DOHH2 (cell line): ENCODE data around the gene RBP4.
"Not testable (repeated sequence)": the region's sequence is repeated elsewhere in the genome, so short reads cannot be mapped to it uniquely, and the experiment has no call there.

Source experiments
- H3F3A ChIP-seq: fragments of 200-600 bp; sonication (generic), shearing (Covaris generic); 2 replicates; pipeline ENCODE4 v1.6.0; 2016; ENCODE audit warnings: antibody characterized with exemption, mild to moderate bottlenecking; ENCODE audit not compliant: control insufficient read depth, insufficient read depth
- H3K27ac ChIP-seq: fragments of 200-600 bp; sonication (generic); 2 replicates; pipeline ENCODE4 v1.5.1; 2014; ENCODE audit warnings: low read depth, mild to moderate bottlenecking, low read length, moderate library complexity
- H3K27me3 ChIP-seq: fragments of 200-600 bp; sonication (generic); 2 replicates; pipeline ENCODE4 v1.6.1; 2014; ENCODE audit warnings: mild to moderate bottlenecking, low read length, mixed read lengths; ENCODE audit not compliant: control insufficient read depth
- H3K36me3 ChIP-seq: fragments of 200-600 bp; sonication (generic); 2 replicates; pipeline ENCODE4 v1.6.1; 2014; ENCODE audit warnings: mild to moderate bottlenecking, low read length, moderate library complexity, mixed read lengths; ENCODE audit not compliant: control insufficient read depth
- H3K4me1 ChIP-seq: fragments of 200-600 bp; sonication (generic); 2 replicates; pipeline ENCODE4 v1.6.1; 2014; ENCODE audit warnings: mild to moderate bottlenecking, low read length, mixed read lengths; ENCODE audit not compliant: control insufficient read depth
- H3K4me2 ChIP-seq: fragments of 200-600 bp; sonication (generic); 2 replicates; pipeline ENCODE4 v1.6.0; 2014; ENCODE audit warnings: mild to moderate bottlenecking, low read length, moderate library complexity
- H3K4me3 ChIP-seq: fragments of 200-600 bp; sonication (generic); 2 replicates; pipeline ENCODE4 v1.5.1; 2014; ENCODE audit warnings: mild to moderate bottlenecking, low read length, mixed read lengths
- H3K79me2 ChIP-seq: fragments of 200-600 bp; sonication (generic); 2 replicates; pipeline ENCODE4 v1.6.1; 2014; ENCODE audit warnings: mild to moderate bottlenecking, low read length, mixed read lengths; ENCODE audit not compliant: control insufficient read depth
- H3K9me2 ChIP-seq: fragments of 200-600 bp; sonication (generic); replicated peaks from 2 replicates; pipeline ENCODE4 v1.6.1; 2014; ENCODE audit warnings: mild to moderate bottlenecking, low read length, mixed read lengths; ENCODE audit not compliant: control insufficient read depth
- H3K9me3 ChIP-seq: fragments of 200-600 bp; sonication (generic); 2 replicates; pipeline ENCODE4 v1.6.1; 2014; ENCODE audit warnings: antibody characterized with exemption, low read length, mixed read lengths; ENCODE audit not compliant: control insufficient read depth, insufficient read depth
- H4K20me1 ChIP-seq: fragments of 200-600 bp; sonication (generic); 2 replicates; pipeline ENCODE4 v1.6.0; 2014; ENCODE audit warnings: low read depth, mild to moderate bottlenecking, antibody characterized with exemption, low read length, moderate library complexity; ENCODE audit not compliant: control insufficient read depth, insufficient read depth
- CTCF ChIP-seq: fragments of 200-600 bp; sonication (generic); IDR thresholded peaks from one replicate; pipeline ENCODE4 v1.5.1; 2014; ENCODE audit warnings: antibody characterized with exemption, mild to moderate bottlenecking, low read depth, low read length; ENCODE audit not compliant: poor library complexity, severe bottlenecking
- EZH2phosphoT487 ChIP-seq: fragments of 200-600 bp; sonication (generic); IDR thresholded peaks from 2 replicates; pipeline ENCODE4 v1.6.1; 2017; ENCODE audit warnings: borderline replicate concordance, mild to moderate bottlenecking, antibody characterized with exemption, low read length, moderate library complexity, mixed read lengths

The RBP4 gene

GRCh38 chr10:93548376-93549071, 52.5 kb downstream of the RBP4 start:
- Histone ChIP-seq H3K9me2 (no peaks in the 10 kb centered on the region), H3F3A (no peaks in the 10 kb centered on the region), H3K27me3 (0 out of 2 replicates have a peak, but pooled peaks cover 3% of the 10 kb centered on the region), H3K79me2 (no peaks in the 10 kb centered on the region), H4K20me1 (no peaks in the 10 kb centered on the region), H3K27ac (no peak overlapping the region), H3K9me3 (no peaks in the 10 kb centered on the region), H3K4me1 (no peaks in the 10 kb centered on the region), H3K36me3 (no peaks in the 10 kb centered on the region), H3K4me3 (no peak overlapping the region), H3K4me2 (no peak overlapping the region)
- no peak for TF ChIP-seq EZH2phosphoT487

- no peaks in the 10 kb centered on the region for H3K36me3 ChIP-seq
- H3K9me3 ChIP-seq, result no peaks in the 10 kb centered on the region
- H3K27ac ChIP-seq, result no peak overlapping the region
- no peaks in the 10 kb centered on the region for H3F3A ChIP-seq
- H3K4me2 ChIP-seq, result no peak overlapping the region
- H3K4me3 ChIP-seq, result no peak overlapping the region
- no peaks in the 10 kb centered on the region for H3K9me2 ChIP-seq
- H3K27me3 ChIP-seq, result 0 out of 2 replicates have a peak, but pooled peaks cover 3% of the 10 kb centered on the region
- no peaks in the 10 kb centered on the region for H3K4me1 ChIP-seq
- H4K20me1 ChIP-seq, result no peaks in the 10 kb centered on the region
- no peaks in the 10 kb centered on the region for H3K79me2 ChIP-seq
- TF ChIP-seq EZH2phosphoT487 (no peak), CTCF (no peak)
Observed at GRCh38 chr10:93547522-93547921, 53.5 kb downstream of the RBP4 start.

- not testable (repeated sequence) for H3K79me2 ChIP-seq, H3K4me1 ChIP-seq, H3K4me2 ChIP-seq, H3K4me3 ChIP-seq, H3K9me2 ChIP-seq, H3K36me3 ChIP-seq, H4K20me1 ChIP-seq, H3K27ac ChIP-seq, H3K27me3 ChIP-seq, H3K9me3 ChIP-seq, H3F3A ChIP-seq
Observed at GRCh38 chr10:93546995-93547394, 54.0 kb downstream of the RBP4 start.

GRCh38 chr10:93542358-93542791, 58.7 kb downstream of the RBP4 start:
- H3K4me3 ChIP-seq, result no peak overlapping the region
- no peaks in the 10 kb centered on the region for H3K4me1 ChIP-seq
- no peaks in the 10 kb centered on the region for H3K9me3 ChIP-seq
- TF ChIP-seq CTCF (no peak), EZH2phosphoT487 (no peak)
- H4K20me1 ChIP-seq, result no peaks in the 10 kb centered on the region
- H3K79me2 ChIP-seq, result no peaks in the 10 kb centered on the region
- H3K27me3 ChIP-seq, result 0 out of 2 replicates have a peak, but pooled peaks cover under 1% of the 10 kb centered on the region
- H3F3A ChIP-seq, result no peaks in the 10 kb centered on the region
- H3K9me2 ChIP-seq, result no peaks in the 10 kb centered on the region
- H3K27ac ChIP-seq, result no peak overlapping the region
- no peak overlapping the region for H3K4me2 ChIP-seq
- no peaks in the 10 kb centered on the region for H3K36me3 ChIP-seq
